AG08395 (cell line): Measurements from ENCODE around the gene MARCHF10.
"Not testable (repeated sequence)": the region's sequence is repeated elsewhere in the genome, so short reads cannot be mapped to it uniquely, and the experiment has no call there.

Experiments
- DNase-seq: peaks from one replicate; pipeline ENCODE4 v3.0.0; 2012; ENCODE audit warnings: mixed read lengths, low spot score

Gene MARCHF10

DNA sequence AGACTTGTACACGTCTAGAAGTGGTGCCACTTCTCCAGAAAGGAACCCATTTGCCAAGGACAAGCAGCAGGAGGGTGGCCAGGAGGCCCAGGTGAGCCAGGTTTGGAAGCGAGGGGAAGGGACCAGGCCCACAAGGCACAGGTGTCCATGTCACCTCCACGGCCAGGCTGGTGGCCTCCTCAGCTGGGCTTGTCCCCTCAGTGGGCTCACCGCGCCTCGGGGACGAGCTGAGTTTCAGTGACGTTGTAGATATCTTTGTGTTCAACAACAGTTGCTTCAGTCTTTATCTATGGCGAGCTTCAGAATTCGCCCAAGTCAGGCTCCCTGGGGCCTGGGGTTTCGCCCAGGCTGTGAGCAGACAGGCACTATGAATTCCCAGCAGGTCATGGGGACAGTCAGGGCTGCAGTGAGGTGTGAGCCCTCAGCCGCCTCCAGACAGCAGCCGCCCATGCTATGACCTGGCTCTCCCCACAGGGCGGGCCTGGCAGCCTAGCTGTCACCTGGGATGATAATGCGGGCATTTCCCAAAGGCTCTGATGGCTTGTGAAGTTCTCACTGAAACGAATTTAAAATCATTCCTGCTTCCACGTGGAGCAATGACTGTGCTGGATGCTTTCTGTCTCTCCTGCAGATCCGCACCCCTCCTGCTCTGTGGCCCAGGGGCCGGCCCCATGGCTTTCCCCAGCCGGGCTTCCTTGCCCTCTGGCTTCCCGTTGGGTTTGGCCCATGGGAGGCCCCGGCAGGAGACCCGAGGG, 91.1 kb downstream of the MARCHF10 start:
- no peak for DNase-seq

DNA sequence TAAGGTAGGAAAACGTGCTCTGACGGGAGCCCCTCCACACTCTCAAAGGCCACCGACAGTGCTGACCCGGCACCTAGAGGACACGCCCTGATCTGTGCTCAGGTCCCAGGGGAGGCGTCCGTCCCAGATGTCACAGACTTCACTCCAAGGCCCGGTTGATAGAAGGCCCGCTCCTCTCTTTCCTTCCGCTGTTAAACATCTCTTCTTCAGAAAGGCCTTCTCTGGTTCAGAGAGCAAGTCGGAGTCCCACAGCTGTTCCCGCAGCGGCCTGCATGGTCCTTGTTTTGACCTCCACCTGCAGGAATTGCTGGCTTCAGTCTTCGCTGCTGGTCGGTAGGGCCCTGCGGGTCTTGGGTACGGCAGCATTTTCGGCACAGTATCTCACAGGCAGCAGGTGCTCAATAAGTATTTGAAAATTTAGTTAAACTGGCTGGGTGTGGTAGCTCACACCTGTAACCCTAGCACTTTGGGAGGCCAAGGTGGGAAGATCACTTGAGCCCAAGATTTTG, 92.2 kb downstream of the MARCHF10 start:
- no peak for DNase-seq

- DNase-seq = peak; percentile 38
Observed at GRCh38 chr17:62714016-62714777, 93.9 kb downstream of the MARCHF10 start.

DNA sequence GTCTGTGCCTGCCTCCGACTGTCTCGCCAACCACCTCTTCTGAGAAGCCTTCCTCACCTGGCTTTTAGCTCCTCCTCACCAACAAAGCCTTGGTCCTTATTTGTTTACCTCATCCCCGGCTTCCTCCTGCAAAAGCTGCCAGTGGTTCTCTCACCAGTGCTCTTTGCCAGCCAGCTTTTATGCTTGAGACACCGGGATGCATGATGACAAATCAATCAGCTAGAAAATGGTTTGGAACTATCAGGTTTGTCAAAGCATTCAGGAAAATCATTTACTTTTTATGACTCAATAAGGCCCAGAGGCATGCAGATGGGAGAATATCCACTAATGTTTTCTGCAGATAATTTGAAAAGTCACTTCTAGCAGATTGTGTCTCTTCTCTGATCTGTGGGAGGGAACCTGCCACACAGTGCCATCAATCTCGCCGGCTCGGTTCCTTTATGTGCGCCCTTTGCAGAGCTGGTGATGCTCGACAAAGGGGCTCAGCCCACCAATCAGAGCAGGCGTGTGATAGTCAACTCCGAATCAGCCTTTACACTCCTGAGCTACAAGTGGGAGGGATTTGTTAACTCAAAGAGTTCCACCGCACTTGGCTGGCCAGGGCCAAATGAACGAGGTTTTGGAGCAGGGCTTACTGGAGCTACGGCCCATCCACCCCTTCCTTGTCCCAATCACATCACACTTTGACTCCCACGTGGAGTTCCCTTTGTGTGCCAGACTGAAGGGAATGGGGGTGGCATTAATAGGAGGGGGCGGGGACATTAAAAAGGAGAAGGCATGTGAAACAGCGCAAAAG, 94.8 kb downstream of the MARCHF10 start:
- DNase-seq = no peak

- DNase-seq = no peak
Observed at GRCh38 chr17:62712171-62712581, 95.9 kb downstream of the MARCHF10 start.

DNA sequence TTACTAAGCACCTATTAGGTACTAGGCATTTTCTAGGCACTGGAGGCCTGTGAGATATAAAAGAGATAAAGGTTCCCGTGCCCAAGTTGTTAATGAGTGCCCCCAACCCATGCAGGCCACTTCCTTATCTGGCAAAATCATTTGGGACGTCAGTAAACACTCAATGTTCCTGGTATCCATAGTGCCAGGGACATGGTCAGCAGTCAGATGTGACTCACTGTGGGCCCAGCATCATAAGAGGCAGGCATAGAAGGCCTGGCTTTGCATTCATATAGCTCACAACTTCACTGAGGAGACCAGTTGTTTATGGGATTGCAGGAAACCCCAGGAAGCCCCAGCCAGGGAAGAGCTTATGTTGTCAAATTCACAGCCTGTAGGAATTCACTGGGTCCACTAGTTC, 99.5 kb downstream of the MARCHF10 start:
- no peak for DNase-seq

DNA sequence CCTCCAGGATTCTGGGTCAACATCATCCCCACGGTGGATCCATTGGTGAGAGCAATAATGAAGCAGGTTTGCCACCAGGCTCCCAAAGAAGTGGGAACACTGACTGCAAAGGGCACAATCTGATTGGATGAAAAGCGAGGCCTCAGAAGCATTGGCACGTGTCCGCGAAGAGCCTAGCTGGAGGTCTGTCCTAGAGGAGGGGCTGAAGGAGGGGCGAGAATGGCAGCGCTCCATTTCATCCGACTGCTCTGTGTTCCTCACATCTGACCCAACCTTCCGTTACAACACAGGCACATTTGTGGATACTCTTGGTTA, 100.7 kb downstream of the MARCHF10 start:
- DNase-seq = no peak

DNA sequence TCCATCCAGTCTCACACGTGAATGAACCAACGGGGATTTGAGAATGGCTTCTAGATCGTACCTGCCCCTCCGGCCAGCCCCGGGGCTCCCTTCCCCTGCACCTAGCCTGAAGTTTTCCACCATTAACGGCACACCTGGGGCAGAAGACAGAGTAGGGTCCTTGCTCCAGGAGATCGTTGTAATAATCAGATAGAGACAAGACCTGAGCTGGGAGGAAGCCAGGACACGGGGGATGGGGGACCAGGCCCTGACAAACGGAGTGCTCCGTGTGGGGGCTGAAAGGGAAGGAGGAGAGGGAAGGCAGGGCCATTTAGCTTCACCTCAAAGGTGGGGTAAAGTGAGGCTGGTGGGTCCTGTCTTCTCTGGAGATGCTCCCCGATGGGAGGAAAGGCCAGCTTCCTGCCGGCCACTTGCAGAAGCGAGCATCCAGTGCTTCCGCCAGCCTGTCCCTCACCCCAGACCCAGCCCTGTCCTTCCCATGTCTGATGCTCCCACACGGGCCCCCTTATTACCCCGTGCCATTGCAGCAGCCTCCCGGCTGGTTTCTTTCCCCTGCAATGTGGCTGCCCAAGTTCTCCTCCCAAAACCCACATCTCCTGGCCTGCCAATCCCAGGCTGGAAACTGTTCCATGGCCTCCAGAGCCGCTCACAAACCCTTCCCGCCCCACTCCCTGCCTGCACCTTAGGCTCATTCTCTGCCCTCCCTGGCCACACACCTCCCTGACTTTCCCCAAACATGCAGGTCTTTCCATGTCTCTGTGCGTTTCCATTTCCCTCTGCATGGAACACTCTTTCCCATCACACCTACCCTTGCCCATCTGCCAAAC, 101.3 kb downstream of the MARCHF10 start:
- no peak for DNase-seq

GRCh38 chr17:62705778-62706597, 102.1 kb downstream of the MARCHF10 start:
- DNase-seq = no peak

DNA sequence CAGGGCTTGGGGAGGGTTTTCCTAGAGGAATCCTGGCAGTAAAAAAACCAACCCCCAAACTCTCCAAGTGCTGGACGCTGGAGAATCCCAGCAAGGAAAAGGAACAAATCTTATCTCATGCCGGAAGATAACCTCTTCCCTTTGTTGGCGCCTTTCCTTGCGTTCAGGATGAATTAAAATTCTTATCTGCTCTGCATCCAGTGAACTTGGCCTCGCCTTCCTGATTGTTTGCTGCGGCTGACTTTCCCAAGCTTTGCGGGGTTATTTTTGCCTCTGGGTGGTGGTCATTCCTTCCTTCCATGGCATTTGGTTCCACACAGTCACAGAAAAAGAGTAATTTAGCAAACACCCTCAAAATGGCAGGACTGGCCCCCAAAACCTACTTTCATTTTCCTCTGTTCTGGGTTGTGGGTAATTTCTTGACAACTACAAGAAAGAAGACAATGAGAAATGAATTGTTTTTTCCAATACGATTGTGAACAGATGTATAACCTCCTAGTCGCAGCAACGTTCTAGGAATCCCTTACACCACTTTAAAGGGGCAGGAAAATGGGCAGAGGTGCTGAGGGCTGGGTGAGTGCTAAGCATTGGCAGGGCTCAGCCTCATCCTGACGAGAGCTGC, 102.8 kb downstream of the MARCHF10 start:
- DNase-seq = no peak

GRCh38 chr17:62704381-62704971, 103.6 kb downstream of the MARCHF10 start:
- no peak for DNase-seq

- peak; percentile 72 for DNase-seq
Observed at GRCh38 chr17:62703776-62704380, 104.2 kb downstream of the MARCHF10 start.

GRCh38 chr17:62703261-62703775, 104.8 kb downstream of the MARCHF10 start:
- DNase-seq = peak; percentile 50

DNA sequence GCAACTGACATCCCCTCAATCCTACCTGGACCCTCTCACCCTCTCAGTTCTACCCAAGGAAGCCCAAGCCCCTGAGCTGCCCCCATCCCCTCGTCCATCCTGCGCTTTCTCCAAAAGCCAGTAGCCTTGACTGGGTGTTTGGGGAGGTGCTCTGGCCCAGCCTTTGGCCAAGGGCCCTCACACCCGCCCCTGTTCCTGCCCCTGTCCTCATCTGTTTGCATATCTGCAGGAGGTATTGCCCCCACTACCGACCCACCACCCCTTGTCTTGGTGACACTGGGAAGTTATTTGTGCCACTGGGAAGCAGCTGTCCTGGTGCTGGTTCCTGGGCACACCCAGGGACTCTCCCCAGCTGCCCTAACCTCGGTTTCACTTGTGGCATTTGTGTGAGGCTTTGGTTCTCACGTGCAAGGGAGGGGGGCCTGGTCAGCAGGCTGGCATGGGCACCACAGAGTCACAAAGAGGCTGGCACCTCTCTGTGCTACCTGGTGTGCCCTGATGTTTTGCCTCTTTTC, 105.3 kb downstream of the MARCHF10 start:
- DNase-seq = no peak

GRCh38 chr17:62701706-62702085, 106.4 kb downstream of the MARCHF10 start:
- no peak for DNase-seq

GRCh38 chr17:62700964-62701705, 107.0 kb downstream of the MARCHF10 start:
- DNase-seq = no peak

DNA sequence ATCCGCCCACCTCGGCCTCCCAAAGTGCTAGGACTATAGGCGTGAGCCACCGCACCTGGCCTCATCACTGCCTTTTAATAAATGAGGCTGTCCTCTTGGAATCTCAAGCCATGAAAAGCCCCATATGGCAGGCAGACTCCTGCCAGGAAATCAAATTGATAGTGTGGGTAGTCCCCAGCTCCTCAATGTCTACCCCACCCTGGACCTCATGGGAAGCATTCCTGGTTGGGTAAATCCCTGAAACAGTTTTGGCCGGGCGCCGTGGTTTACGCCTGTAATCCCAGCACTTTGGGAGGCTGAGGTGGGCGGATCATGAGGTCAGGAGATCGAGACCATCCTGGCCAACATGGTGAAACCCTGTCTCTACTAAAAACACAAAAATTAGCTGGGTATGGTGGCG, 109.7 kb downstream of the MARCHF10 start:
- DNase-seq = not testable (repeated sequence)

- DNase-seq = no peak
Observed at GRCh38 chr17:62696726-62697490, 111.2 kb downstream of the MARCHF10 start.
